PC-3 (cell line): Measurements from ENCODE around the gene PRKCE. TPM values are rescaled to one million over a fixed set of nuclear protein-coding genes. Genes with fewer than 3 reads are reported as not detected.

Experiments used
- ATAC-seq: fragments of 200-7000 bp; cut with Tn5 transposase; 2 replicates; pipeline ENCODE4 v1.9.1; 2020; ENCODE audit warnings: mild to moderate bottlenecking, moderate library complexity
- BruUV-seq: library from RNA; stranded (reverse); fragments of 400-500 nt; replicated peaks from 2 replicates; lab custom pipeline; 2021; lab: Mats Ljungman, UMichigan
- CTCF ChIA-PET: fragments of 300-600 bp; sonication (Branson Sonifier 250); formaldehyde crosslinking; loops from one replicate; lab custom pipeline; 2022; ENCODE audit warnings: antibody characterized with exemption; lab: Charles Lee
- POLR2A ChIA-PET: fragments of 300-600 bp; sonication (Branson Sonifier 250); formaldehyde crosslinking; loops from one replicate; lab custom pipeline; 2022; ENCODE audit warnings: antibody characterized with exemption; ENCODE audit not compliant: unreplicated experiment; lab: Charles Lee
- DNase-seq: peaks from one replicate; pipeline ENCODE4 v3.0.0-alpha.2; 2015
- H2AFZ ChIP-seq: fragments of 300-600 bp; sonication (generic); 2 replicates; pipeline ENCODE4 v1.6.0; 2016; ENCODE audit warnings: antibody characterized with exemption, low read length
- H3F3A ChIP-seq: fragments of 300-600 bp; sonication (generic); one replicate; pipeline ENCODE4 v1.6.0; 2017; ENCODE audit warnings: antibody characterized with exemption, low read length, control low read depth, mild to moderate bottlenecking; ENCODE audit not compliant: unreplicated experiment
- H3K27ac ChIP-seq: fragments of 300-600 bp; sonication (generic); 2 replicates; pipeline ENCODE4 v1.5.1; 2016; ENCODE audit warnings: mild to moderate bottlenecking, low read length
- H3K27me3 ChIP-seq: fragments of 300-600 bp; sonication (generic); 2 replicates; pipeline ENCODE4 v1.6.1; 2016; ENCODE audit warnings: low read length, mixed read lengths
- H3K36me3 ChIP-seq: fragments of 300-600 bp; sonication (generic); 2 replicates; pipeline ENCODE4 v1.6.1; 2016; ENCODE audit warnings: low read depth, mixed run types, low read length, mixed read lengths
- H3K4me1 ChIP-seq: fragments of 300-600 bp; sonication (generic); 2 replicates; pipeline ENCODE4 v1.5.1; 2016; ENCODE audit warnings: low read length; ENCODE audit not compliant: insufficient read depth
- H3K4me2 ChIP-seq: fragments of 300-600 bp; sonication (generic); 2 replicates; pipeline ENCODE4 v1.6.0; 2016; ENCODE audit warnings: low read length
- H3K4me3 ChIP-seq: fragments of 300-600 bp; sonication (generic); 2 replicates; pipeline ENCODE4 v1.5.1; 2016; ENCODE audit warnings: mild to moderate bottlenecking, low read length, mixed read lengths
- H3K79me2 ChIP-seq: fragments of 300-600 bp; sonication (generic); 2 replicates; pipeline ENCODE4 v1.6.1; 2017; ENCODE audit warnings: low read length, mixed read lengths
- H3K9ac ChIP-seq: fragments of 300-600 bp; sonication (generic); 2 replicates; pipeline ENCODE4 v1.6.0; 2016; ENCODE audit warnings: mild to moderate bottlenecking, low read length
- H3K9me2 ChIP-seq: fragments of 300-600 bp; sonication (generic); replicated peaks from 2 replicates; pipeline ENCODE4 v1.6.1; 2016; ENCODE audit warnings: mixed run types, low read length, mixed read lengths
- H3K9me3 ChIP-seq: fragments of 300-600 bp; sonication (generic); 2 replicates; pipeline ENCODE4 v1.6.1; 2016; ENCODE audit warnings: low read length, mixed read lengths
- H4K20me1 ChIP-seq: fragments of 300-600 bp; sonication (generic); 2 replicates; pipeline ENCODE4 v1.6.1; 2016; ENCODE audit warnings: low read length, mixed read lengths
- CTCF ChIP-seq: fragments of 300-600 bp; sonication (generic); conservative IDR thresholded peaks from 2 replicates; pipeline ENCODE4 v1.5.1; 2017; ENCODE audit warnings: antibody characterized with exemption, low read depth, mild to moderate bottlenecking, low read length
- EZH2 ChIP-seq: fragments of 300-600 bp; sonication (generic); IDR thresholded peaks from one replicate; pipeline ENCODE4 v1.6.1; 2017; ENCODE audit warnings: antibody characterized with exemption, mild to moderate bottlenecking, low read length; ENCODE audit not compliant: unreplicated experiment
- EZH2phosphoT487 ChIP-seq: fragments of 300-600 bp; sonication (generic); IDR thresholded peaks from 2 replicates; pipeline ENCODE4 v1.6.1; 2018; ENCODE audit warnings: mild to moderate bottlenecking, antibody characterized with exemption, low read length, borderline replicate concordance
- intact Hi-C: fragments of 100-400 bp; cut with micrococcal nuclease; formaldehyde crosslinking; loops from 2 replicates; pipeline ENCODE4 v1.9.0; 2023
- total RNA-seq: library from RNA; depleted of rRNA; stranded (reverse); fragments of >200 nt; gene quantifications from 2 replicates; pipeline ENCODE4 v1.2.3, GENCODE V29; 2014

PRKCE gene
- total RNA-seq, 1 experiment from 2014 or later: 7.0 TPM

GRCh38 chr2:45911538-45911937 lies 260.1 kb downstream of the PRKCE start:
- Histone ChIP-seq H3K9ac (no peak overlapping the region), H3K27ac (no peak overlapping the region), H2AFZ (no peak overlapping the region), H3F3A (no peaks in the 10 kb centered on the region), H3K9me2 (no peaks in the 10 kb centered on the region), H3K27me3 (no peaks in the 10 kb centered on the region), H3K4me1 (peaks cover 21% of the 10 kb centered on the region), H3K36me3 (no peaks in the 10 kb centered on the region), H3K4me2 (no peak overlapping the region), H3K9me3 (no peaks in the 10 kb centered on the region), H3K79me2 (no peaks in the 10 kb centered on the region), H3K4me3 (no peak overlapping the region), H4K20me1 (no peaks in the 10 kb centered on the region)
- DNase-seq (no peak), ATAC-seq (no peak)
- intact Hi-C loops: no loop called here
- POLR2A ChIA-PET: no interaction called here
- no peak for TF ChIP-seq CTCF
- no peak for TF ChIP-seq EZH2
- BruUV-seq: no TSS peak
- CTCF ChIA-PET: no interaction called here

GRCh38 chr2:45912109-45912508 lies 260.6 kb downstream of the PRKCE start:
- ChIA-PET CTCF (no interaction called here), POLR2A (no interaction called here)
- no peak for TF ChIP-seq EZH2phosphoT487
- TF ChIP-seq EZH2: no peak
- TF ChIP-seq CTCF: no peak
- Histone ChIP-seq H3K4me3 (no peak overlapping the region), H3K27me3 (no peaks in the 10 kb centered on the region), H3K9ac (no peak overlapping the region), H3K36me3 (no peaks in the 10 kb centered on the region), H3K79me2 (no peaks in the 10 kb centered on the region), H3K4me2 (no peak overlapping the region), H3K9me2 (no peaks in the 10 kb centered on the region), H3K9me3 (no peaks in the 10 kb centered on the region), H2AFZ (no peak overlapping the region), H3F3A (no peaks in the 10 kb centered on the region), H4K20me1 (no peaks in the 10 kb centered on the region), H3K27ac (no peak overlapping the region), H3K4me1 (peaks cover 21% of the 10 kb centered on the region)
- no peak for ATAC-seq
- BruUV-seq: no TSS peak
- intact Hi-C loops: no loop called here
- DNase-seq: no peak

- no peak overlapping the region for H3K27ac ChIP-seq
- POLR2A ChIA-PET: no interaction called here
- no peaks in the 10 kb centered on the region for H3K9me2 ChIP-seq
- H4K20me1 ChIP-seq: no peaks in the 10 kb centered on the region
- no peaks in the 10 kb centered on the region for H3F3A ChIP-seq
- no peak overlapping the region for H3K4me2 ChIP-seq
- H2AFZ ChIP-seq: no peak overlapping the region
- no peaks in the 10 kb centered on the region for H3K36me3 ChIP-seq
- H3K4me3 ChIP-seq: no peak overlapping the region
- H3K79me2 ChIP-seq: no peaks in the 10 kb centered on the region
- CTCF ChIA-PET: no interaction called here
- peak; percentile 31; the same call in 1 of the 2 replicates for ATAC-seq
- no peak overlapping the region for H3K9ac ChIP-seq
- intact Hi-C loops: no loop called here
- peak; percentile 45 for DNase-seq
- BruUV-seq: no TSS peak
- H3K9me3 ChIP-seq: no peaks in the 10 kb centered on the region
- peaks cover 18% of the 10 kb centered on the region for H3K4me1 ChIP-seq
- TF ChIP-seq EZH2phosphoT487 (no peak), EZH2 (no peak), CTCF (no peak)
- H3K27me3 ChIP-seq: no peaks in the 10 kb centered on the region
Measured at GRCh38 chr2:45913539-45913938, 262.1 kb downstream of the PRKCE start.
